MM.1S (cell line): ENCODE data around the gene GALNT10.

ENCODE experiments used
- CTCF ChIP-seq: fragments of 300-600 bp; sonication (generic); IDR thresholded peaks from 2 replicates; pipeline ENCODE4 v1.5.1; 2016; ENCODE audit warnings: antibody characterized with exemption, low read length, mixed read lengths
- EZH2 ChIP-seq: fragments of 300-600 bp; sonication (generic); optimal IDR thresholded peaks from 2 replicates; pipeline ENCODE3; 2017; ENCODE audit warnings: low read depth, mild to moderate bottlenecking, antibody characterized with exemption, low read length, mixed read lengths

- no peak for TF ChIP-seq CTCF
- TF ChIP-seq EZH2 = no peak
These were observed 254.3 kb downstream of the GALNT10 start for GRCh38 chr5:154444556-154445421.
